ENCODE results near the gene SERPINB1.
"Not testable (repeated sequence)": the region's sequence is repeated elsewhere in the genome, so short reads cannot be mapped to it uniquely, and the experiment has no call there.

Gene SERPINB1

GRCh38 chr6:2841264-2842138, at the start of gene SERPINB1:
Gene SERPINB1, minus strand, starts transcription at chr6:2841863. Its CDS starts 1,277 bp downstream, at chr6:2840586.
- DNase-seq: peak; percentile 56

GRCh38 chr6:2890976-2891767, 49.5 kb upstream of the SERPINB1 start:
- DNase-seq: no peak

GRCh38 chr6:2885967-2886735, 44.5 kb upstream of the SERPINB1 start:
- DNase-seq: no peak

GRCh38 chr6:2884804-2885203, 43.1 kb upstream of the SERPINB1 start:
- DNase-seq: no peak

GRCh38 chr6:2883673-2884072, 42.0 kb upstream of the SERPINB1 start:
- no peak for DNase-seq

- no peak for DNase-seq
These were observed 39.8 kb upstream of the SERPINB1 start for GRCh38 chr6:2881423-2881822.

GRCh38 chr6:2880156-2880555, 38.5 kb upstream of the SERPINB1 start:
- DNase-seq: not testable (repeated sequence)

GRCh38 chr6:2877960-2878359, 36.3 kb upstream of the SERPINB1 start:
- no peak for DNase-seq

- DNase-seq: no peak
These were observed 35.6 kb upstream of the SERPINB1 start for GRCh38 chr6:2877057-2877882.

- DNase-seq: no peak
These were observed 34.8 kb upstream of the SERPINB1 start for GRCh38 chr6:2876210-2877056.

GRCh38 chr6:2875359-2876191, 33.9 kb upstream of the SERPINB1 start:
- DNase-seq: no peak

- DNase-seq: no peak
These were observed 32.0 kb upstream of the SERPINB1 start for GRCh38 chr6:2873643-2874042.

GRCh38 chr6:2872423-2873358, 31.0 kb upstream of the SERPINB1 start:
- DNase-seq: no peak

- DNase-seq: no peak
These were observed 30.3 kb upstream of the SERPINB1 start for GRCh38 chr6:2871953-2872352.

- DNase-seq: no peak
These were observed 29.4 kb upstream of the SERPINB1 start for GRCh38 chr6:2871102-2871501.

- DNase-seq: no peak
These were observed 28.5 kb upstream of the SERPINB1 start for GRCh38 chr6:2870046-2870636.

GRCh38 chr6:2868637-2869036, 27.0 kb upstream of the SERPINB1 start:
- no peak for DNase-seq

- no peak for DNase-seq
These were observed 24.6 kb upstream of the SERPINB1 start for GRCh38 chr6:2866171-2866846.

Data from KG1 (cell line).